ENCODE results near the gene TDRD7.

GRCh38 chr9:97508852-97509251 lies 97.0 kb downstream of the TDRD7 start:
- TF ChIP-seq MAX (CRISPR knock-in tag; IDR thresholded peaks at IDR 0.05) (no peak), ATF2 (CRISPR knock-in tag; IDR thresholded peaks at IDR 0.05; ENCODE audit: borderline replicate concordance, low read depth) (no peak), CBFB (CRISPR knock-in tag; IDR thresholded peaks at IDR 0.05; ENCODE audit: low read depth) (no peak), MLX (CRISPR knock-in tag; IDR thresholded peaks at IDR 0.05) (no peak), CTCF (IDR thresholded peaks at IDR 0.05) (no peak), STAT6 (CRISPR knock-in tag; conservative IDR thresholded peaks at IDR 0.05; ENCODE audit: low read depth) (no peak), FOXP1 (CRISPR knock-in tag; IDR thresholded peaks at IDR 0.05; ENCODE audit: borderline replicate concordance) (no peak)

All from WTC11 (cell line).